ENCODE data around the gene DNAJC5. TPM values are rescaled to one million over a fixed set of nuclear protein-coding genes. Genes with fewer than 3 reads are reported as not detected.
A peak's percentile ranks its signal among the peaks of the same experiment; 100 is the strongest.

Gene DNAJC5
- total RNA-seq, 1 donor from 2014 or later, result 57.9 TPM

- TF ChIP-seq CTCF (IDR thresholded peaks at IDR 0.05; ENCODE audit: partially characterized antibody, unreplicated experiment), result no peak
- Mint-ChIP-seq H3K36me3 (ENCODE audit: unreplicated experiment) (no peaks in the 10 kb centered on the region), H3K27ac (ENCODE audit: unreplicated experiment) (peak overlapping the region; percentile 38), H3K9me3 (ENCODE audit: unreplicated experiment) (peaks cover 3% of the 10 kb centered on the region), H3K27me3 (ENCODE audit: unreplicated experiment) (peaks cover 10% of the 10 kb centered on the region), H3K4me3 (ENCODE audit: unreplicated experiment) (no peak overlapping the region), H3K4me1 (ENCODE audit: low read depth, unreplicated experiment) (peaks cover 12% of the 10 kb centered on the region)
- DNase-seq, result no peak
These were observed 12.4 kb upstream of the DNAJC5 start for GRCh38 chr20:63882257-63883200.

DNA sequence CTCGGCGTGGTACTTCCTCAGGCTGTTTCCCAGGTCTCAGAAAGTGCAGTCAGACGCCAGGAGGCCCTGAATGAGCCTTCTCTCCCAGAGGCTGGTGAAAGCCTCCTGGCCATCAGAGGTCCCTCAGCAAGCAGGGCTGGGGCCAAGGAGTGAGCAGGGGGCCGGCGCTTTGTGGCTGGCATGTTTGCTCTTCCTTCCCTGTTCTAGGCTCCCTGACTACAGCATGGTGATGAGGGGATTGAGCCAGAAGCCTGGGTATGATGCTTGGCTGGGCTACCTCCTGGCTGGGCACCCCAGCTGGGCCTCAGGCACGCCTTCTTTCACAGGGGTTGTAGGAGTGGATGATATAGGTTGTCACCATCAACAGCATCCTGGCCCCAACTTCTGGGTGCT lies 11.7 kb upstream of the DNAJC5 start:
- Mint-ChIP-seq H3K27ac (ENCODE audit: unreplicated experiment) (no peak overlapping the region), H3K4me1 (ENCODE audit: low read depth, unreplicated experiment) (peaks cover 7% of the 10 kb centered on the region), H3K9me3 (ENCODE audit: unreplicated experiment) (peaks cover 3% of the 10 kb centered on the region), H3K36me3 (ENCODE audit: unreplicated experiment) (no peaks in the 10 kb centered on the region), H3K4me3 (ENCODE audit: unreplicated experiment) (no peak overlapping the region), H3K27me3 (ENCODE audit: unreplicated experiment) (peaks cover 10% of the 10 kb centered on the region)
- no peak for DNase-seq
- no peak for TF ChIP-seq CTCF (IDR thresholded peaks at IDR 0.05; ENCODE audit: partially characterized antibody, unreplicated experiment)

- H3K4me1 Mint-ChIP-seq (ENCODE audit: low read depth, unreplicated experiment), result no peaks in the 10 kb centered on the region
- TF ChIP-seq CTCF (IDR thresholded peaks at IDR 0.05; ENCODE audit: partially characterized antibody, unreplicated experiment), result no peak
- peaks cover 10% of the 10 kb centered on the region for H3K27me3 Mint-ChIP-seq (ENCODE audit: unreplicated experiment)
- no peaks in the 10 kb centered on the region for H3K9me3 Mint-ChIP-seq (ENCODE audit: unreplicated experiment)
- no peak overlapping the region for H3K4me3 Mint-ChIP-seq (ENCODE audit: unreplicated experiment)
- H3K36me3 Mint-ChIP-seq (ENCODE audit: unreplicated experiment), result no peaks in the 10 kb centered on the region
- DNase-seq, result no peak
- H3K27ac Mint-ChIP-seq (ENCODE audit: unreplicated experiment), result no peak overlapping the region
These were observed 10.2 kb upstream of the DNAJC5 start for GRCh38 chr20:63884506-63885263.

DNA sequence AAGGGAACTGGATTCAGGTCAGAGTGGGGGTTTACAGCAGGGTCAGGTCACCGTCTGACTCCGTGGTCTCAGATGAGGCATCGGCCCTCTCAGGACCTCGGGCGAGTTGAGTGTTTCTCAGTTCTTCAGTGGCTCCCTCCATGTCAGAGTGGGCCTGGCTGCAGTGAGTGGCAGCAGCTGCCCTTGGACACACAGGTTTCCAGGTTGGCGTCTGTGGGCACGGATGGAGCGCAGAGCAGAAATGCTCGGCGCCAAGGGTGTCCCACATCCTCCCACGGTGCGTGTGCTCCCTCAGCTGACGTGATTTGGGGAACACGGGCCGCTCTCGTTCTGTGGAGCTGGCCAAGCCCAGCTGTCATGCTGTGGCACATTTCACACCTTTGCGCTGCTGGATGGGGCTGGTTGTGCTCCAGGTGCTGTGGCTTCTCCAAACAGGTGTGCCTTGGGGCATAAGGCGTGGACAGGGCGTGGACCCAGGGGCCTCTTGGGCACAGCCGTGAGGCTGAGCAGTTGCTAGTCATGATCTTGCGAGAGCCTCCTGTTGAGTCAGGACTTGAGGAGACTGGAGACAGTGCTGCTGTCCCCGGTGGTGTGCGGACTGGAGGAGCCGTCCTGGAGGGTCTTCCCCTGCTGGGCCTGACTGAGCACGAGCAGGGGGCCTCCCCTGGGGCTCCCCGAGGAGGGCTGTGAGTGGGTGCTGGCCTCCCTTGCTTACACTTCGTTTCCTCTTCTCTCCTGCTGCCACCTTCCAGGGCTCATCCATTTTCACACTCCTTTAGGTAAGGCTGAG lies 9.5 kb upstream of the DNAJC5 start:
- no peak for DNase-seq
- Mint-ChIP-seq H3K4me3 (ENCODE audit: unreplicated experiment) (no peak overlapping the region), H3K27ac (ENCODE audit: unreplicated experiment) (no peak overlapping the region), H3K4me1 (ENCODE audit: low read depth, unreplicated experiment) (no peaks in the 10 kb centered on the region), H3K9me3 (ENCODE audit: unreplicated experiment) (no peaks in the 10 kb centered on the region), H3K27me3 (ENCODE audit: unreplicated experiment) (peaks cover 13% of the 10 kb centered on the region), H3K36me3 (ENCODE audit: unreplicated experiment) (no peaks in the 10 kb centered on the region)
- no peak for TF ChIP-seq CTCF (IDR thresholded peaks at IDR 0.05; ENCODE audit: partially characterized antibody, unreplicated experiment)
